SK-N-SH treated with all-trans-retinoic acid at 6 μM for 48 hours (cell line): ENCODE data around the gene GCA.

ENCODE experiments used
- ARNTL ChIP-seq: fragments of 450-650 bp; formaldehyde crosslinking; IDR thresholded peaks from 2 replicates; pipeline ENCODE4 v1.5.0; 2020; ENCODE audit warnings: low read depth, mild to moderate bottlenecking, moderate library complexity, borderline replicate concordance
- CSDC2 ChIP-seq: fragments of 250-450 bp; sonication (Bioruptor Pico); IDR thresholded peaks from 2 replicates; pipeline ENCODE4 v1.5.0; 2020; ENCODE audit warnings: mild to moderate bottlenecking, moderate library complexity
- GLIS3 ChIP-seq: fragments of 250-450 bp; sonication (Bioruptor Pico); IDR thresholded peaks from 2 replicates; pipeline ENCODE4 v1.5.0; 2020; ENCODE audit warnings: mild to moderate bottlenecking, moderate library complexity
- ISL1 ChIP-seq: fragments of 250-450 bp; sonication (Bioruptor Pico); IDR thresholded peaks from 2 replicates; pipeline ENCODE4 v2.1.2; 2022; ENCODE audit warnings: mild to moderate bottlenecking, moderate library complexity
- RARB ChIP-seq: fragments of 250-450 bp; sonication (Bioruptor Pico); IDR thresholded peaks from 2 replicates; pipeline ENCODE4 v1.8.0; 2021; ENCODE audit warnings: mild to moderate bottlenecking, moderate library complexity
- SNAI2 ChIP-seq: fragments of 250-450 bp; sonication (Bioruptor Pico); IDR thresholded peaks from 2 replicates; pipeline ENCODE4 v1.5.0; 2020; ENCODE audit warnings: mild to moderate bottlenecking, moderate library complexity
- TOX ChIP-seq: fragments of 250-450 bp; sonication (Bioruptor Pico); IDR thresholded peaks from 2 replicates; pipeline ENCODE4 v1.8.0; 2021; ENCODE audit warnings: mild to moderate bottlenecking, moderate library complexity, borderline replicate concordance
- ZFP3 ChIP-seq: fragments of 250-450 bp; sonication (Bioruptor Pico); IDR thresholded peaks from 2 replicates; pipeline ENCODE4 v1.5.0; 2020; ENCODE audit warnings: mild to moderate bottlenecking, moderate library complexity
- ZFP30 ChIP-seq: fragments of 450-650 bp; formaldehyde crosslinking; IDR thresholded peaks from 2 replicates; pipeline ENCODE4 v1.5.0; 2022; ENCODE audit warnings: mild to moderate bottlenecking, moderate library complexity
- ZNF565 ChIP-seq: fragments of 450-650 bp; formaldehyde crosslinking; conservative IDR thresholded peaks from 2 replicates; pipeline ENCODE4 v1.5.0; 2020; ENCODE audit warnings: low read depth, mild to moderate bottlenecking, moderate library complexity
- ZNF70 ChIP-seq: fragments of 450-650 bp; formaldehyde crosslinking; IDR thresholded peaks from 2 replicates; pipeline ENCODE4 v1.5.0; 2020; ENCODE audit warnings: mild to moderate bottlenecking, moderate library complexity
- TF ChIP-seq, protein P1 (sequence below): fragments of 250-450 bp; sonication (Bioruptor Pico); IDR thresholded peaks from 2 replicates; pipeline ENCODE4 v1.5.1; 2020; ENCODE audit warnings: low read depth, mild to moderate bottlenecking, moderate library complexity
- TF ChIP-seq, protein P2 (sequence below): fragments of 250-450 bp; sonication (Bioruptor Pico); IDR thresholded peaks from 2 replicates; pipeline ENCODE4 v1.8.0; 2020; ENCODE audit warnings: mild to moderate bottlenecking, moderate library complexity, borderline replicate concordance
- TF ChIP-seq, protein P3 (sequence below): fragments of 250-450 bp; sonication (Bioruptor Pico); IDR thresholded peaks from 2 replicates; pipeline ENCODE4 v1.5.0; 2020; ENCODE audit warnings: mild to moderate bottlenecking, moderate library complexity

DNA sequence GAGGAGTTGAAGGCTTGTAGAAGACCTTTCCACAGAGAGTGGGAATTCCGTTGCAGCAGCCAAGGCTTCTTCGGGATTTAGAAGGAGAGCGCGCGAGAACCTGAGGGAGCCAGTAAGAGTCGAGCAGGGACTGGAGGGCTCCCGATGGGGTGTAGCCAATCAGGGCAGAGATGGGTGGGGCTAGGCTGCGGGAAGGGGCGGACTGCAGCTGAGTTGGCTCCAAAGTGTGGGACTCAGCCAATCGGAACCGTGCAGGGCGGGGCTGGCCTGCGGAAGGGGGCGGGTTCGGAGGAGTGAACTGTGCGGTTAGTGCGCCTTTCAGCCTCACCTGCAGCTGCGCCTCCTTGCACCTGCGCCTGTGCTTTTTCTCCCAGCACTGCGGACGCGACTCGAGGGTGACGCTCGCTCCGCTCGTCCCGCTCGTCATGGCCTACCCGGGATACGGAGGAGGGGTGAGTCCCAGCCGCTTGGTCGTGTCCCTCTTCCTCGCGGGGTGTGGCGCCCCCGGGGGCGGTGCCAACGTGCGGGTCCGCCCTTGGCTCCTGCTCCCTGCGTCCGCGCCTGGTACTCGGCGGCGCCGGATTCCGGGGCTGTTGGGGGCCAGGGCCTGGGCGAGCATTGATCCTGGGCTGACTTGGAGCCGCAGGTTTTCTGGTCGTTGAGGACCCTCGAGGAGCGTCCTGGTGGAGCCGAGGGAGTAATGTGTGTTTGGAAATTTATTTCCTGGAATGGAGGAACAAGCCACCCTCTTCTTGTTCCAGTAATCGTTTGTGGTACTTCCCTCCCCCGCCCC lies at the start of gene GCA:
- TF ChIP-seq ARNTL (no peak), RARB (CRISPR knock-in tag) (no peak), ZFP3 (CRISPR knock-in tag) (no peak), ZNF70 (CRISPR knock-in tag) (no peak), CSDC2 (CRISPR knock-in tag) (0 out of 2 replicates have a peak, but pooled peaks have one; percentile 29), SNAI2 (CRISPR knock-in tag) (no peak), ISL1 (CRISPR knock-in tag) (no peak), GLIS3 (CRISPR knock-in tag) (no peak), TOX (no peak), ZFP30 (CRISPR knock-in tag) (no peak), ZNF565 (CRISPR knock-in tag) (no peak)
- TF ChIP-seq, protein P1, sequence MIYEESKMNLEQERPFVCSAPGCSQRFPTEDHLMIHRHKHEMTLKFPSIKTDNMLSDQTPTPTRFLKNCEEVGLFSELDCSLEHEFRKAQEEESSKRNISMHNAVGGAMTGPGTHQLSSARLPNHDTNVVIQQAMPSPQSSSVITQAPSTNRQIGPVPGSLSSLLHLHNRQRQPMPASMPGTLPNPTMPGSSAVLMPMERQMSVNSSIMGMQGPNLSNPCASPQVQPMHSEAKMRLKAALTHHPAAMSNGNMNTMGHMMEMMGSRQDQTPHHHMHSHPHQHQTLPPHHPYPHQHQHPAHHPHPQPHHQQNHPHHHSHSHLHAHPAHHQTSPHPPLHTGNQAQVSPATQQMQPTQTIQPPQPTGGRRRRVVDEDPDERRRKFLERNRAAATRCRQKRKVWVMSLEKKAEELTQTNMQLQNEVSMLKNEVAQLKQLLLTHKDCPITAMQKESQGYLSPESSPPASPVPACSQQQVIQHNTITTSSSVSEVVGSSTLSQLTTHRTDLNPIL (CRISPR knock-in tag): no peak
- TF ChIP-seq, protein P2, sequence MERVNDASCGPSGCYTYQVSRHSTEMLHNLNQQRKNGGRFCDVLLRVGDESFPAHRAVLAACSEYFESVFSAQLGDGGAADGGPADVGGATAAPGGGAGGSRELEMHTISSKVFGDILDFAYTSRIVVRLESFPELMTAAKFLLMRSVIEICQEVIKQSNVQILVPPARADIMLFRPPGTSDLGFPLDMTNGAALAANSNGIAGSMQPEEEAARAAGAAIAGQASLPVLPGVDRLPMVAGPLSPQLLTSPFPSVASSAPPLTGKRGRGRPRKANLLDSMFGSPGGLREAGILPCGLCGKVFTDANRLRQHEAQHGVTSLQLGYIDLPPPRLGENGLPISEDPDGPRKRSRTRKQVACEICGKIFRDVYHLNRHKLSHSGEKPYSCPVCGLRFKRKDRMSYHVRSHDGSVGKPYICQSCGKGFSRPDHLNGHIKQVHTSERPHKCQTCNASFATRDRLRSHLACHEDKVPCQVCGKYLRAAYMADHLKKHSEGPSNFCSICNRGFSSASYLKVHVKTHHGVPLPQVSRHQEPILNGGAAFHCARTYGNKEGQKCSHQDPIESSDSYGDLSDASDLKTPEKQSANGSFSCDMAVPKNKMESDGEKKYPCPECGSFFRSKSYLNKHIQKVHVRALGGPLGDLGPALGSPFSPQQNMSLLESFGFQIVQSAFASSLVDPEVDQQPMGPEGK (CRISPR knock-in tag): no peak
- TF ChIP-seq, protein P3, sequence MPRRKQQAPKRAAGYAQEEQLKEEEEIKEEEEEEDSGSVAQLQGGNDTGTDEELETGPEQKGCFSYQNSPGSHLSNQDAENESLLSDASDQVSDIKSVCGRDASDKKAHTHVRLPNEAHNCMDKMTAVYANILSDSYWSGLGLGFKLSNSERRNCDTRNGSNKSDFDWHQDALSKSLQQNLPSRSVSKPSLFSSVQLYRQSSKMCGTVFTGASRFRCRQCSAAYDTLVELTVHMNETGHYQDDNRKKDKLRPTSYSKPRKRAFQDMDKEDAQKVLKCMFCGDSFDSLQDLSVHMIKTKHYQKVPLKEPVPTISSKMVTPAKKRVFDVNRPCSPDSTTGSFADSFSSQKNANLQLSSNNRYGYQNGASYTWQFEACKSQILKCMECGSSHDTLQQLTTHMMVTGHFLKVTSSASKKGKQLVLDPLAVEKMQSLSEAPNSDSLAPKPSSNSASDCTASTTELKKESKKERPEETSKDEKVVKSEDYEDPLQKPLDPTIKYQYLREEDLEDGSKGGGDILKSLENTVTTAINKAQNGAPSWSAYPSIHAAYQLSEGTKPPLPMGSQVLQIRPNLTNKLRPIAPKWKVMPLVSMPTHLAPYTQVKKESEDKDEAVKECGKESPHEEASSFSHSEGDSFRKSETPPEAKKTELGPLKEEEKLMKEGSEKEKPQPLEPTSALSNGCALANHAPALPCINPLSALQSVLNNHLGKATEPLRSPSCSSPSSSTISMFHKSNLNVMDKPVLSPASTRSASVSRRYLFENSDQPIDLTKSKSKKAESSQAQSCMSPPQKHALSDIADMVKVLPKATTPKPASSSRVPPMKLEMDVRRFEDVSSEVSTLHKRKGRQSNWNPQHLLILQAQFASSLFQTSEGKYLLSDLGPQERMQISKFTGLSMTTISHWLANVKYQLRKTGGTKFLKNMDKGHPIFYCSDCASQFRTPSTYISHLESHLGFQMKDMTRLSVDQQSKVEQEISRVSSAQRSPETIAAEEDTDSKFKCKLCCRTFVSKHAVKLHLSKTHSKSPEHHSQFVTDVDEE (CRISPR knock-in tag): no peak; the same call in 1 of the 2 replicates
